Hepatic stellate cell (primary cell): ENCODE results near the gene MRPL28.
A peak's percentile ranks its signal among the peaks of the same experiment; 100 is the strongest.
"Not testable (repeated sequence)": the region's sequence is repeated elsewhere in the genome, so short reads cannot be mapped to it uniquely, and the experiment has no call there.

ENCODE experiments used
- DNase-seq: peaks from one replicate; pipeline ENCODE4 v3.0.0; 2011; ENCODE audit warnings: low spot score

Gene MRPL28

GRCh38 chr16:389352-389751, 19.0 kb upstream of the MRPL28 start:
- DNase-seq, result no peak

DNA sequence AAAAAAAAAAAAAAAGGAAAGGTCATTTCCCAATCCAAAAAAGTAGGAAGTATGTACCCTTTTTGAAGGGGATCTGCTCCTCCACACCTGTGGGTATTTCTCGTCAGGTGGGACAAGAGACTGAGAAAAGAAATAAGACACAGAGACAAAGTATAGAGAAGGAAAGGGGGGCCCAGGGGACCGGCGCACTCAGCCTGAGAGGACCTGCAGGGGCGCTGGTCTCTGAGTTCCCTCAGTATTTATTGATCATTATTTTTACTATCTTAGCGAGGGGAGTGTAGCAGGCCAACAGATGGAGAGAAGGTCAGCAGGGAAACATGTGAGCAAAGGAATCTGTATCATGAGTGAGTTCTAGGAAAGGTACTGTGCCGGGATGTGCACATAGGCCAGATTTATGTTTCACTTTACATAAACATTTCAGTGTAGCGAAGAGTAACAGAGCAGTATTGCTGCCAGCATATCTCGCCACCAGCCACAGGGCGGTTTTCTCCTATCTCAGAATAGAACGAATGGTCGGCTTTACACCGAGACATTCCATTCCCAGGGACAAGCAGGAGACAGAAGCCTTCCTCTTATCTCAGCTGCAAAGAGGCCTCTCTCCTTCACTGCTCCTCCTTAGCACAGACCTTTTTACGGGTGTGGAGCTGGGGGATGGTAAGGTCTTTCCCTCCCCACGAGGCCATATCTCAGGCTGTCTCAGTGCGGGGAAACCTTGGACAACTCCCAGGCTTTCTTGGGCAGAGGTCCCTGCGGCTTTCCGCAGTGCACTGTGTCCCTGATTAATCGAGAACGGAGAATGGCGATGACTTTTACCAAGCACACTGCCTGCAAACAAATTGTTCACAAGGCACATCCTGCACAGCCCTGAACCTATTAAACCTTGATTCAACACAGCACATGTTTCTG, 17.7 kb upstream of the MRPL28 start:
- not testable (repeated sequence) for DNase-seq

DNA sequence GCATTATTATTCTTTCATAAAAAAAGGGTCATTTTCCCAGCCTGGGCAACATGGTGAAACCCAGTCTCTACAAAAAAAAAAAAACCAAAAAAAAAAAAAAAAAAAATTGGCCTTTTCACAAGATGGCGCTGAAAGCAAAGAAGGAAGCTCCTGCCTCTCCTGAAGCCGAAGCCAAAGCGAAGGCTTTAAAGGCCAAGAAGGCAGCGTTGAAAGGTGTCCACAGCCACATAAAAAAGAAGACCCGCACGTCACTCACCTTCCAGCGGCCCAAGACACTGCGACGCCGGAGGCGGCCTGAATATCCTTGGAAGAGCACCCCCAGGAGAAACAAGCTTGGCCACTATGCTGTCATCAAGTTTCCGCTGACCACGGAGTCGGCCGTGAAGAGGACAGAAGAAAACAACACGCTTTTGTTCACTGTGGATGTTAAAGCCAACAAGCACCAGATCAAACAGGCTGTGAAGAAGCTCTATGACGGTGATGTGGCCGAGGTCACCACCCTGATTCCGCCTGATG, 16.4 kb upstream of the MRPL28 start:
- no peak for DNase-seq

DNA sequence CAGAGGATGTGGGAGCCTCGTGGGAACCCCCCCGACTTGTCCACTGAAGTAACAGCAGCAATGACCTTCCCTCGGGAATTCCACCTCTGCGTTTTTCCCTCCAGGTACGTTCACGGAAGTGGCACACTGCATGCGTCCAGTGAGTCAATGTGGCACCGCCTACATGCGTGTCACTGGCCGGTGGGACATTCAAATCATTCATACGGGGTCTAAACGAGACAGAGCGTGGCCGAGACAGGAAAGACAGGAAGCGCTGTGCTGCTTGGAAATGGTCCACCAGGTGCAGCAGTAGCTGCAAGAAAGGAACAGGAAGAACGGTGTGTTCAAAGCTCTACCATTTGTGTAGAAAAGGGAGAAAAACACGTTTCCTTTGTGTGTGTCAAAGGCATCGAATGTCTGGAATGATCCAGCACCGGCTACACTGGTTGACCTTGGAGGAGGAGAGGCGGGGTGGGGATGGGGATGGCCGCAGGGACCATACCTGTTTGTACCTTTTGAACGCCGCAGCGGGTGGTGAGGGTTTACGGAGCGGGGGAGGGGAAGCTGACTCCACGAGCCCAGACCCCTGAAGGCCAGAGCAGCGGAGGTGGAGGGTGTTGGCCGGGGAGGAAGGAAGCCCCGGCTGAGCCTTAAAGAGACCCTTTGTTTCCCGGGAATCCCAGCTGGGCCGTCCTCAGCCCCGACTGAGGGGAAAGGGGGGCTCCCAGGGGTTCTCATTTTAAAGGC, 13.2 kb upstream of the MRPL28 start:
- no peak for DNase-seq

GRCh38 chr16:381789-382717, 11.7 kb upstream of the MRPL28 start, which contains the start of gene PGAP6:
TSS of gene PGAP6 (minus strand) at chr16:381978. CDS start at chr16:381821, 157 bp downstream.
- DNase-seq, result peak; percentile 88

GRCh38 chr16:381012-381788, 10.9 kb upstream of the MRPL28 start:
- no peak for DNase-seq

DNA sequence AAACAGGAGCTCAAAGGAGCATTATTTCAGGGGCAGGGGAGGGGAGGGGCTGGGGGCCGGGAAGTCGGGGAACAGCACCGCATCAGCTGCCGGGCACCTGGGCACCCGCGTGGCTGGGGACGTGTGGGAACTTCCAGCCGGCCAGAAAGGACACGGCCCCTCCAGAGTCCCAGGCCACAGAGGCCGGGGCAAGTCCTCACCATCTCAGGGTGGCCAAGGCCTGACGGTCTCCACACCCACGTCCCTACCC, 10.3 kb upstream of the MRPL28 start:
- no peak for DNase-seq

DNA sequence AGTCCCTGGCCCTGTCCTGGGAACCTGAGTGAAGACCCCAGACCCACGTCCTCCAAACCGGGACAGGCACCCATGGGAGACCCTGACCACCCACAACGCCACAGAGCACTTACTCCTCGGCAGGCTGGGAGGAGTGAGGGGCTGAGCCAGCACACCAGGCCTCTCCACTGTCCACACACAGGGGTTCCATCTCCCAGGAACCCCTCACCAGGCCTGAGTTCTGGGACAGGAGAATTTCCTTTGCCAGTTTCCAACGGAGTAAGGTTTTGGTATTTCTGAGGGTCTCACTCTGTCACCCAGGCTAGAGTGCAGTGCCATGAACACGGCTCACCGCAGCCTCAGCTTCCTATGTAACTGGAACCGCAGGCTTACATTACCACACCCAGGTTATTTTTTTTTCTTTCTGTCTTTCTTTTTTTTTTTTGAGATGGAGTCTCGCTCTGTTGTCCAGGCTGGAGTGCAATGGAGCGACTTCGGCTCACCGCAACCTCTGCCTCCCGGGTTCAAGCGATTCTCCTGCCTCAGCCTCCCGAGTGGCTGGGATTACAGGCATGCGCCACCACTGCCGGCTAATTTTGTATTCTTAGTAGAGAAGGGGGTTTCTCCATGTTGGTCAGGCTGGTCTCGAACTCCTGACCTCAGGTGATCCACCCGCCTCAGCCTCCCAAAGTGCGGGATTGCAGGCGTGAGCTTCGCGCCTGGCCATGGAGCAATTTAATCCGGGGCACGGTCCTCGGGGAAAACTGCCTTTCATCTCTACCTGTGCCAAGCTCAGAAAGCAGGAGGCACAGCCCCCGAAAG, 9.8 kb upstream of the MRPL28 start:
- no peak for DNase-seq

DNA sequence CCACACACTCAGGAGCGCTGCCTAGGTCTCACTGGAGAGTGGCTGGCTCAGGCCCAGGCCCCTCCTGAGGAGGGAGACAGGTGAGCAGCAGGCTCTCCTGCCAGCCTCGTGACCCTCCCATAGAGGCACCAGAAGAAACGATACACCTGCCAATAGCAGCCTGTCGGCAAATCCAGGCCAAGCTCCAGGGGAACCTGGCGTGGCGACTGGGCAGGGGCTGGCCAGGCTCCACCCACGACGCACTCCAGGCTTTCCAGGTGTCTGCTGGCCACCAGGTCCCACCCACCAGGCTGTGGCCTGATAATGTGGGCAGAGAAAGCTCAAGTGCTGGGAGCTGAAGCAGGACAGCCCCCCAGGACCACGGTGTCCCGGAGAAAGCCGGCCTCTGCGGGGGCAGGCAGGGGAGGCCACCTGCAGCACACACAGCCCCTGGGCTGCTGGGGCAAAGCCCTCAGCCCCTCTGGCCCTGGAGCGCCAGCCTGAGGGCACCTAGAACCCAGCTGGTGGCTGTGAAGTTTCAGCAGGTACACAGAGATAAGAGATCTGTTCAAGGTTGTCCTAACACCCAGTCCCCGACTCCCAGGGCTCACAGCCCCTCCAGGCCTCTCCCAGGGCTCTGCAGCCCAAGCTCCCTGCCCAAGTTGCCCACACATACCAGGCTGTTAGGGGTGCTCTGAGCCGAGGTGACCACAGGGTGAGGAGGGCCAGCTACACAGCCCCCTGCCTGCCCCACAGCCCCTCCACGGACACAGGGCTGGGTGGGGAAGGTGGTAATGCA, 9.0 kb upstream of the MRPL28 start:
- no peak for DNase-seq

GRCh38 chr16:378821-379182, 8.5 kb upstream of the MRPL28 start:
- DNase-seq, result no peak

GRCh38 chr16:378113-378820, 7.9 kb upstream of the MRPL28 start:
- not testable (repeated sequence) for DNase-seq

DNA sequence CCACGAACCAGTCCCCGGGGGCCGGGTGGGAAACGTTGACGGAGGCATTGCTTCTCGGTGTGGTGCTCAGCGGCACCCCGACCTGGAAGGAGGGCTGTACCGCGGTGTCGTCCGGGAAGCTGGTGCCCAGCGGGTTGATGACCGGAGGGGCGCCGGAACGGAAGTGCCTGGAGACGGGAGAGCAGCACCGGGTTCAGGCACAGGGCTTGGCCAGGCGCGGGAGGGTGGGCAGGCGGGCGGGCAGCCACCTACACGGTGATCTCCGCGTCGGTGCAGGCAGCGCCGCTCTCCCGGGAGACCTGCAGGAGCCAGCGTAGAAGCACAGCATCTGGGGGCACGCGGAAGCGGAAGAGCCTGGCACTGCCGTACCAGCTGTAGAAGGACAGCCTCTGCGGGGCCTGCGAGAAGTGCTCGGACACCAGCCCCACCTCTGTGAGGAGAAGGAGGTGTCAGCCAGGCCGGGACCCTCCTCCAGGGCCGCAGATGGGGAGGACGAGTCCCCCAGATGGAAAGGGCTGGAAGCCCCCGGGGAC, 7.1 kb upstream of the MRPL28 start:
- DNase-seq, result no peak

DNA sequence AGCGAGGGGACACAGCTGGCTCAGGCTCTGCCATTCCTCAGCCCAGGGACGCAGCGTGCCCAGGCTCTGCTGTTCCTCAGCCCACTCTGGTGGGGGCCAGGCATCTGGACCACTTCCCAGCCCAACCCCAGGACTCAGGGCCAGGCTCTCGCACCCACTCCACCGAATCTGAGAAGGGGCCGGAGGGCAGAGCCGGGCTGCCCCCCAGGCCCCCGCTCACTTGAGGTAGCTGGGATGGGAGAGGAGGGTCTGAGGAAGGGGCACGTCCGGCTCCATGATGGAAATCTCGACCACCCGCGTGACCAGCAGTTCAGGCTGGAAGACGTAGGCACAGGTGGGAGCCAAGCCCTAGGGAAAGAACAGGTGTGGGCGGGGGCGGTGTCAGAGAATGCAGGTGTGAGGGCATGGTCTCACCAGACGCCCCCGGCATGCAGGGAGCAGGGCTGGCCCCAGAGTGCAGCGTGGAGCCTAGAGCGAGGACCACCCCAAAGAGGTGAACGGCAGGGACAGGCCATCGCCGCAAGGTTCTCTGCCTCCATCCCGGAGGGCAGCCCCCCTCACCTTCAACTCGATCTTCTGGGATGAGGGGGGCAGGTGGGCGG, 6.6 kb upstream of the MRPL28 start:
- no peak for DNase-seq

DNA sequence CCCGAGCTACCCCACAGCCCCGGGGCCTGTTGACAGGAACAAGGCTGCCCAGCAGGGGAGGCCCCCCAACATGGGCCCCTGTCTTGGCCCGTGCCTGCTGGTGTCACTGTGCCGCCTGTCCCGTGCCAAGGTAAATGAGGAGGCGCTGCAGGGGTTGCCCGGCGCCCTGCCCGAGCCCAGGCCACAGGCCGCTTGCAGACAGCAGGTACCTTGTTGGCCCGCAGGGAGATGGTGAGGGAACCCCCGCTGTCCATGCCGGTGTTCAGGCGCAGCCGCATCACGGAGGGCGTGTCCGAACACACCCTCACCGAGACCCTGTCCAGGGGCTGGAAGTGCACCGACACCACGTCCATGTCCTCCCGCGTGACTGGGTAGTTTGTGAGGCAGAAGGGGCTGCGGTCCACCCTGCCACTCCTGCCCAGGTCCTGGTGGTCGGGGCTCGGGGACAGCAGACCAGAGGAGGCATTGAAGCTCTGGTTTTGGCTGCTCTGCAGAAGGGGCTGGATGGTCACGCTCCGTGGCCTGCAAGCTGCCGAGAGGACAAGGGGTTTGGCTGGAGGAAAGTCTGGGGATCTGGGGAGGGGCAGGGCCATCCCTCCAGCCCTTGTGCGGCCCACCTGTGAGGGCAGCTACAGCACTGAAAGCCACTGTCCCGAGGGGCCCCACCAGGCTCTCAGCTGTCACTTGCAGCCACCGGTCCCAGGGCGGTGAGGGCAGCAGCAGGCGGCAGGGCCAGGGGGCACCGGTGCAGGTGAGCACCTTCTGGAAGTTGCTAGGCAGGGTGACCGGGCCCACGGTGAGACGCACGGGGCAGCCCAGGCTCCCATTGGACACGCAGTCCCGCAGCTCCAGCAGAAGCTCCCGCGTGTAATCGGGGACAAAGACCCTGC, 5.8 kb upstream of the MRPL28 start:
- no peak for DNase-seq

DNA sequence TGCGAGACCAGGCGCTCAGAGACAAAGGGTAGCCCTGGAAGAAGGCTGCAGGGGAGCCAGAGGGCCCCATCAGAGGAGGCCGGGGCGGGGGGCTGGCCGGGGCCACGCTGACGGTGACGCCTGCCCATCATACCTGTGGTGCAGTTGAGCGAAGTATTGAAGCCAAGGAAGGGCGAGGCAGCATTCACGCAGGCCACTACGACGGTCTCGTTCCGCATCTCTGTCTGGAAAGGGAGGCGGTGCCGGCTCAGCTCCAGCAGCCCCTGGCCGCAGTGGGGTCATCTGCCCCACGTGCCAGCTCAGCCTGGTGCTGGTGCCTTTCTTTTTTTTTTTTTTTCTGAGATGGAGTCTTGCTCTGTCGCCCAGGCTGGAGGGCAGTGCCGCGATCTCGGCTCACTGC, 4.9 kb upstream of the MRPL28 start:
- no peak for DNase-seq

- no peak for DNase-seq
Measured at GRCh38 chr16:374616-374926, 4.2 kb upstream of the MRPL28 start.

DNA sequence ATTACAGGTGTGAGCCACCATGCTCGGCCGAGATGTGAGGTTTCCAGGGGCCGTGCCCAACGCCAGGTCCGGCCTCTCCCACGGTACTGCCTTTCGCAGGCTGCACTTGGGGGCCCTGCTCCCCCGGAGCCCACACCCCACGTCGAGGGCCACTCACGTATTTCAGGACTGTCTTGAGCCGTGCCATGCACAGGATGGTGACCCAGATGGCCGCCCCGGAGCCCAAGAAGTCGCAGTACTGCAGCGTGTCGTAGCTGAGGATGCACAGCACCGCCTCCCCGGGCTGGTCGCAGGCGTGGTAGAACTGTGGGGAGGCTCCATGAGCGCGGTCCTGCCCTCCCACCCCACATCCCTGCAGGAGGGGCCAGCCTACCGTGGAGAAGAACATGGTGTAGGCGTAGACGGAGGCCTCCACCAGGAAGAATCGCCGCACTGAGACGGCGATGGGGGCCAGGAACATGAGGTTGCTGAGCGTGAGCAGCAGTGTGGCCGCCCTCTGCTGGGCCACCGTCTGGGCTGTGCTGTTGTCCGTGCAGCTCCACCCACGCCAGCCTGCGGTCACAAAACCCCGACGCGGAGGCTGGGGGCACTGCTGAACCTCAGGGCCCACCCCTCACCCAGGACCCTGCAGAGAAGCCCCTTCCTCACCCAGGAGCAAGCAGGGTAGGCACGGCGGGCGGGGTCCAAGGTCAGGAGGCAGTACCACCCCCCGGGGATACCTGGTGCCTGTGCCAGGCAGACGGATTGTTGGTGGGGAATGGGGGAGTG, 3.7 kb upstream of the MRPL28 start:
- no peak for DNase-seq
